Tibial artery (tissue), 4 donors: ENCODE results near the gene ABTB2.

Experiments
- DNase-seq, 2 donors: peaks; one replicate each; pipeline ENCODE4 v3.0.0-alpha.2; 2019
- H3K27ac ChIP-seq, 2 donors: fragments of 200-600 bp; sonication (generic) in 1 of 2; 1 replicate in 1 of 2; 2 replicates in 1 of 2; pipeline ENCODE4 v1.5.1; 2018 to 2019; ENCODE audit warnings: mild to moderate bottlenecking in 1 of 2
- H3K27me3 ChIP-seq, 2 donors: fragments of 200-600 bp; sonication (generic) in 1 of 2; one replicate each; pipeline versions ENCODE4 v1.5.1 to v1.6.0; 2016 to 2019
- H3K36me3 ChIP-seq, 3 donors: fragments of 200-600 bp; sonication (generic) in 2 of 3; one replicate each; pipeline ENCODE4 v1.5.1; 2016 to 2019; ENCODE audit warnings: mild to moderate bottlenecking in 2 of 3
- H3K4me1 ChIP-seq, 4 donors: fragments of 200-600 bp; sonication (generic) in 2 of 4; 1 replicate in 3 of 4; 2 replicates in 1 of 4; pipeline ENCODE4 v1.5.1; 2016 to 2019
- H3K4me3 ChIP-seq, 2 donors: fragments of 200-600 bp; sonication (generic) in 1 of 2; 1 replicate in 1 of 2; 2 replicates in 1 of 2; pipeline ENCODE4 v1.5.1; 2018 to 2019; ENCODE audit warnings: mild to moderate bottlenecking in 2 of 2
- H3K9me3 ChIP-seq, 3 donors: fragments of 200-600 bp; sonication (generic) in 1 of 3; one replicate each; pipeline ENCODE4 v1.5.1; 2016 to 2019
- CTCF ChIP-seq, 2 experiments: fragments of 200-600 bp in 1 of 2; fragments of 450-650 bp in 1 of 2; IDR thresholded peaks; one replicate each; pipeline ENCODE4 v1.5.1; 2017 to 2019; ENCODE audit warnings: antibody characterized with exemption in 2 of 2, mild to moderate bottlenecking in 1 of 2, moderate library complexity in 1 of 2
- intact Hi-C: fragments of 100-400 bp; cut with DNase I; formaldehyde crosslinking; loops from one replicate; pipeline ENCODE4 v1.15.0; 2023; ENCODE audit warnings: low total_unique reads

ABTB2 gene

GRCh38 chr11:34317036-34317360 is 40.8 kb downstream of the ABTB2 start:
- Histone ChIP-seq H3K9me3 (no peaks in the 10 kb centered on the region), H3K36me3 (no peaks in the 10 kb centered on the region), H3K4me1 (peaks cover 0 to 30% (median 18%) of the 10 kb centered on the region in 4 donors), H3K27me3 (no peaks in the 10 kb centered on the region), H3K4me3 (no peak overlapping the region), H3K27ac (no peak overlapping the region)
- DNase-seq, result no peak
- intact Hi-C loops, result no loop called here
- TF ChIP-seq CTCF (IDR thresholded peaks at IDR 0.05), result no peak

GRCh38 chr11:34316347-34317035 is 41.3 kb downstream of the ABTB2 start:
- DNase-seq, result no peak
- H3K9me3 ChIP-seq, result no peaks in the 10 kb centered on the region
- peaks cover 0 to 30% (median 18%) of the 10 kb centered on the region in 4 donors for H3K4me1 ChIP-seq
- no peaks in the 10 kb centered on the region for H3K36me3 ChIP-seq
- H3K27me3 ChIP-seq, result no peaks in the 10 kb centered on the region
- no peak overlapping the region for H3K27ac ChIP-seq
- no peak for TF ChIP-seq CTCF (IDR thresholded peaks at IDR 0.05)
- intact Hi-C loops, result no loop called here
- no peak overlapping the region for H3K4me3 ChIP-seq

GRCh38 chr11:34315394-34315793 is 42.4 kb downstream of the ABTB2 start:
- Histone ChIP-seq H3K4me1 (peaks cover 0 to 33% (median 18%) of the 10 kb centered on the region in 4 donors), H3K27ac (no peak overlapping the region), H3K4me3 (no peak overlapping the region), H3K36me3 (no peaks in the 10 kb centered on the region), H3K27me3 (no peaks in the 10 kb centered on the region), H3K9me3 (no peaks in the 10 kb centered on the region)
- no peak for TF ChIP-seq CTCF (IDR thresholded peaks at IDR 0.05)
- intact Hi-C loops, result no loop called here
- no peak for DNase-seq

GRCh38 chr11:34314936-34315335 is 42.9 kb downstream of the ABTB2 start:
- no peak overlapping the region for H3K27ac ChIP-seq
- TF ChIP-seq CTCF (IDR thresholded peaks at IDR 0.05), result no peak
- H3K4me3 ChIP-seq, result no peak overlapping the region
- no peaks in the 10 kb centered on the region for H3K9me3 ChIP-seq
- H3K36me3 ChIP-seq, result no peaks in the 10 kb centered on the region
- DNase-seq, result no peak
- intact Hi-C loops, result no loop called here
- peaks cover 0 to 28% (median 15%) of the 10 kb centered on the region in 4 donors for H3K4me1 ChIP-seq
- H3K27me3 ChIP-seq, result no peaks in the 10 kb centered on the region

- H3K27me3 ChIP-seq, result no peaks in the 10 kb centered on the region
- H3K4me3 ChIP-seq, result no peak overlapping the region
- no peaks in the 10 kb centered on the region for H3K36me3 ChIP-seq
- intact Hi-C loops, result no loop called here
- no peak overlapping the region for H3K27ac ChIP-seq
- TF ChIP-seq CTCF (IDR thresholded peaks at IDR 0.05), result no peak
- H3K9me3 ChIP-seq, result no peaks in the 10 kb centered on the region
- no peak for DNase-seq
- H3K4me1 ChIP-seq, result peaks cover 0 to 23% (median 11%) of the 10 kb centered on the region in 4 donors
Observed at GRCh38 chr11:34314176-34314575, 43.6 kb downstream of the ABTB2 start.

GRCh38 chr11:34313099-34313517 is 44.7 kb downstream of the ABTB2 start:
- no peak for TF ChIP-seq CTCF (IDR thresholded peaks at IDR 0.05)
- no peaks in the 10 kb centered on the region for H3K36me3 ChIP-seq
- no peak overlapping the region for H3K4me3 ChIP-seq
- H3K27me3 ChIP-seq, result no peaks in the 10 kb centered on the region
- no peak overlapping the region for H3K27ac ChIP-seq
- peaks cover 0 to 21% (median 4%) of the 10 kb centered on the region in 4 donors for H3K4me1 ChIP-seq
- intact Hi-C loops, result no loop called here
- no peak for DNase-seq
- H3K9me3 ChIP-seq, result no peaks in the 10 kb centered on the region
